HG03469 (cell line): ENCODE measurements around the gene DNAH14.
"Not testable (repeated sequence)": the region's sequence is repeated elsewhere in the genome, so short reads cannot be mapped to it uniquely, and the experiment has no call there.

Experiments used
- ATAC-seq: cut with Tn5 transposase; IDR thresholded peaks from one replicate; pipeline ENCODE4 v1.9.1; 2021; ENCODE audit warnings: mild to moderate bottlenecking, moderate library complexity, moderate number of reproducible peaks; ENCODE audit not compliant: unreplicated experiment

Gene DNAH14

DNA sequence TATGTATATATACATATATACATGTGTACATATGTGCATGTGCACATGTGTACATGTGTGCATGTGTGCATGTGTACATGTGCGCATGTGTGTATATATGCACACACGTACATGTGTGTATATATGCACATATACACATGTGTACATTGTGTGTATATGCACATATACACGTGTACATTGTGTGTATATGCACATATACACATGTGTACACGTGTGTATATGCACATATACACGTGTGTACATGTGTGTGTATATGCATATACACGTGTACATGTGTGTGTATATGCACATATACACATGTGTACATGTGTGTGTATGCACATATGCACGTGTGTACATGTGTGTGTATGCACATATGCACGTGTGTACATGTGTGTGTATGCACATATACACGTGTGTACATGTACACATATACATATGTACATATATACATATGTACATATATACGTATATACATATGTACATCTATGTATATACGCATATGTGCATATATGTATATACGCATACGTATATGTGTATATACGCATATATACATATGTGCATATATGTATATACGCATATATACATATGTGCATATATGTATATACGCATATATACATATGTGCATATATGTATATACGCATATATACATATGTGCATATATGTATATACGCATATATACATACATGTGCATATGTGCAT is 405.8 kb downstream of the DNAH14 start:
- ATAC-seq, result not testable (repeated sequence)

GRCh38 chr1:225338545-225338944 is 409.1 kb downstream of the DNAH14 start:
- no peak for ATAC-seq

DNA sequence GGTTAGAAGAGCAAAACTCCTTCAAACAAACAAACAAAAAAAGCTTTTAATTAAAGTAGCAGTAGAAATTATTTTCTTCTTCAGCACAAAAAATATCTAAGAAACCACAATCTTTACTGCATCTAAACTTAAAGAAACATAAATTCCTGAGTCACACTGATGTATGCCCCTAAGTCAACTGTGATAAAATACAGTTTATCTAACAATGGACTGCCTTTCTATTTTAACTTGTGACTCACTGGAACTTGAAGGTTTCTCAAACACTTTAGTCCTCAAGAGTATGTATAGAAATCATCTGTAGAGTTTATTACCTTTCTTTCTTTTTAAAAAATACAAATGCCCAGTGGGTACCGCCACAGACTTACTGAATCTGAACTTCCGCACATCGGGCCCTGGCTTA is 412.2 kb downstream of the DNAH14 start:
- ATAC-seq, result no peak

GRCh38 chr1:225342695-225343094 is 413.2 kb downstream of the DNAH14 start:
- no peak for ATAC-seq

GRCh38 chr1:225343618-225344017 is 414.1 kb downstream of the DNAH14 start:
- no peak for ATAC-seq

GRCh38 chr1:225347123-225347683 is 417.7 kb downstream of the DNAH14 start:
- ATAC-seq, result no peak

DNA sequence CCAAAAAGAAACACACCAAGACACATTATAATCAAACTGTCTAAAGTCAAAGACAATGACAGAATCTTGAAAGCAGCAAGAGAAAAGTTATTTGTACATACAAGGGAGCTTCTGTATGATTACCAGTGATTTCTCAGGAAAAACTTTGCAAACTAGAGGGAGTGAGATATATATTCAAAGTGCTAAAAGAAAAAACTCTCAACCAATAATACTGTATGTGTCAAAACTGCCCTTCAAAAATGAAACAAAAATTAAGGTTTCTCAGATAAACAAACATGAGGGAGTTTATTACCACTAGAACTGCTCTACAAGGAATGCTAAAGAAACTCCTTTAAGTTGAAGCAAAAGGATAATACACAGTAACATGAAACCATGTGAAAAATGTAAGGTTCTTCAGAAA is 418.9 kb downstream of the DNAH14 start:
- no peak for ATAC-seq

GRCh38 chr1:225349826-225350225 is 420.4 kb downstream of the DNAH14 start:
- ATAC-seq, result no peak

DNA sequence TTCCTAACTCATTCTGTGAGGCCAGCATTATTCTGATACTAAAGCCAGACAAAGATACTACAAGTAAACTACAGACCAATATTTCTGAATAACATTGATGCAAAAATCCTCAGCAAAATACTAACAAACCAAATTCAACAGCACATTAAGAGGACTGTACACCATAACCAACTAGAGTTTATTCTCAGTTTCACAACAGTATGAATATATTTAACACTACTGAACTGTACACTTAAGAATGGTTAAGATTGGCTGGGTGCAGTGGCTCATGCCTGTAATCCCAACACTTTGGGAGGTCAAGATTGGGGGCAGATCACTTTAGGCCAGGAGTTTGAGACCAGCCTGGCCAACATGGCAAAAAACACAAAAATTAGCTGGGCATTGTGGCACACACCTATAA is 421.4 kb downstream of the DNAH14 start:
- ATAC-seq, result no peak

- no peak for ATAC-seq
These were observed 425.4 kb downstream of the DNAH14 start for GRCh38 chr1:225354906-225355305.

GRCh38 chr1:225355863-225356262 is 426.4 kb downstream of the DNAH14 start:
- no peak for ATAC-seq

GRCh38 chr1:225360119-225360518 is 430.6 kb downstream of the DNAH14 start:
- ATAC-seq, result no peak

DNA sequence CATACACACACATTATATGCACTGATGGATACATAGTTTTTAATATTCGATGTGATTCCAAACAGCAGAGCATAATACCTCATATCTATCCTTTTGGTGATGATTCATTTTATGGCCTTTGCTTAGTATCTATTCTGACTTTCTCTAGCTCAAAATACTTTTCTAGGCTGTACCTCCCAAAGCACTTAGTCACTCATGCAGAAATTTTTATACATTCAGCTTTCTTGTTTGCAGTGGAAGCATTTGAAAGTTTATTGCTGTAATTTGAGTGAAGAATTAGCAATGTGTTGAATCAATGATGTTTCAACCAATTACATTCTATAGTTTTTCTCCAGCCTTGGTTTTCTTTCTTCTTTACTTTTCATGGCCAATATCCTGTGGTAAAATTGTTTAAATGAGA is 431.7 kb downstream of the DNAH14 start:
- ATAC-seq, result no peak

GRCh38 chr1:225362805-225363204 is 433.3 kb downstream of the DNAH14 start:
- no peak for ATAC-seq

DNA sequence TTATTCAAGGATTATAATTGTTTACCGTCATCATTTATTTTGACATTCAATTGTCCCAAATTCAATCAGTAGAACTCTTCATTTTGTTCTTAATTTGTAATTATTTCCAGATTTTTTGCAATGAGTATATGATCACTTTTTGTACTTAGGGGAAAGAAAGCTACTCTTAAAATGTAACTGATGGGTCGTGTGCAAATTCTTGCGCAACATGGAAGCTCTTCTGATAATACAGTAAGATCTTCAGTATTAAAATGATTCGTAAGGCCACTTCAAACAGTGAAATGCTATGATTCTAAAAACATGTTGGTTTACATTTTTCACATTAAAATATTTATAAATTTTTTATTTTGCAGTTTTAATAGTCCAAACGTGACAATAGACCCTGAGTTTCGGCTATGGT is 435.0 kb downstream of the DNAH14 start:
- no peak for ATAC-seq

GRCh38 chr1:225366018-225366417 is 436.5 kb downstream of the DNAH14 start:
- ATAC-seq, result no peak

DNA sequence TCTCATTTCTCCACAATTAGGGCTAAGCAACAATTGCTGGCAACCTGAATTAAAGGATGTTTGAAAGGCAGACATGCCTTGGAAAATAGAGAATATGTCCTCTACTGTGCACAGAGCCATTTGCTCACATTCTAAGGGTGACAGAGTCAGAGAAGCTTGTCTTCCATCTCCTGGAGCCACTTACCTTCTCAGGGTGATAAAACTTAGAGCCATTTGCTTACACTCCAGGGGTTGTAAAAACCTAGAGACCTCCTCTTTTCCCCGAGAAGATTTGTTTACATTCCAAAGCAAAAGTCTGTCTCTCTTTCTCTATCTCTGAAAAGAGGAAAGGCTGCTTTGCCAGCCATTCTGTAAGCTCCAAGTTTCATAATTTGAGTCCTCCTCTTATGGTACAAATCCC is 437.1 kb downstream of the DNAH14 start:
- no peak for ATAC-seq

DNA sequence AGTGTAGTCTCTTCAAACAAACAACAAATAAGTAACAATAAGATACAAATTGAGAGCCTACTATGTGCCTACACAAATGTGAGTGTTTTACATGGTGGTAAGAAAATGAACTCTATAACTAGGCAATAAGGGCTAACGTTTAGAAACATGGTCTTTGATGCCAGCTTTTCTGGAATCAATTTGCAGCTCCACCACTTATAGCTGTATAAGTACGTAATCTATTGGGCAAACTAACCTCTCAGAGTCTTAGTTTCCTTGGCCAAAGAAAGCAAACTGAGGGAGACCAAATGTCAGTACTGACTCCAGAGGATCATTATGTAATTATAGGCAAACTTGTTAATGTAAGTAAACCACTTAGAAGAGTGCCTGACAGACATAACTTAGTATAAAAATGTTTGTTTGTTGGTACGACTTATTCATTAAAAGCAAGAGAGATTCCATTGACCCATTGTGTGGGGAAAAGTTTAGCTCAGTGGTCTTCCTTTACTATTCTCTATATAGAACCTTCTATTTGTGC is 438.6 kb downstream of the DNAH14 start:
- no peak for ATAC-seq

DNA sequence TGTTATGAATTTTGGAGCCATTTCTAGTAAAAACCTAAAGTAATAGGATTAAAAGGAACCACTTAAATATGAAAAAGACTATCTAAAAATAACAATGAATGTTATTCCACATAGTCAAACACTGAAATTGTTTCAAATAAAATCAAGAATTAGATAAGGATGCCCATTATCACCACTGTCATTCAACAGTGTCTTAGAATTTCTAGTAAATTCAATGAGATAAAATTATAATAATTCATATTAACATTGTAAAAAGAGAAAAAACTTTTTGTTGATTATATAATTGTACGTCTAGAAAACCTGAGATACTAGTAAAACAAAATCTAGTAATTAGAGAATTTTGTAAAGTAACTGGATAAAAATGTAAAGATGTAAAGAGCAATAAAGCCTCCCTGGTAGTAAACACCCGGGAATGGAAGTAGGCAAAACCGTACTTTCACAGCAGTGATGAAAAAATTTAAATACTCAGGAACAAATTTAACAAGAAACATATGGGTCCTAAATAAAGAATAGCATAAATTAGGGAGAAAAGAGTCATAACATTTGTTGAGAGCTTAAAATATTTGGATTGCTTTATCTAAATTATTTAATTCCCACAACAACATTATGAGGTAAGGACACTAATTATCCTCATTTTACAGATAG is 442.0 kb downstream of the DNAH14 start:
- no peak for ATAC-seq

GRCh38 chr1:225373155-225373554 is 443.7 kb downstream of the DNAH14 start:
- ATAC-seq, result no peak

- no peak for ATAC-seq
These were observed 445.5 kb downstream of the DNAH14 start for GRCh38 chr1:225374996-225375395.

GRCh38 chr1:225378880-225379279 is 449.4 kb downstream of the DNAH14 start:
- ATAC-seq, result no peak
